Loucy (cell line): Measurements from ENCODE around the gene GNAT1.
A peak's percentile ranks its signal among the peaks of the same experiment; 100 is the strongest.

Source experiments
- H2AFZ ChIP-seq: fragments of 200-600 bp; sonication (generic); 2 replicates; pipeline ENCODE4 v1.6.0; 2016; ENCODE audit warnings: antibody characterized with exemption, mild to moderate bottlenecking, low read length, moderate library complexity
- H3F3A ChIP-seq: fragments of 200-600 bp; 2 replicates; pipeline ENCODE4 v1.6.0; 2016; ENCODE audit warnings: antibody characterized with exemption, low read depth, mild to moderate bottlenecking
- H3K27me3 ChIP-seq: fragments of 200-600 bp; sonication (generic); 2 replicates; pipeline ENCODE4 v1.6.1; 2014; ENCODE audit warnings: low read length, mild to moderate bottlenecking; ENCODE audit not compliant: insufficient read depth, poor library complexity, severe bottlenecking
- H3K36me3 ChIP-seq: fragments of 200-600 bp; sonication (generic); 2 replicates; pipeline ENCODE4 v1.6.1; 2016; ENCODE audit warnings: low read length; ENCODE audit not compliant: insufficient read depth
- H3K4me1 ChIP-seq: fragments of 200-600 bp; sonication (generic); 2 replicates; pipeline ENCODE4 v1.5.1; 2014; ENCODE audit warnings: low read length, mild to moderate bottlenecking; ENCODE audit not compliant: insufficient read depth, poor library complexity, severe bottlenecking
- H3K4me2 ChIP-seq: fragments of 200-600 bp; sonication (generic); 2 replicates; pipeline ENCODE4 v1.6.0; 2014; ENCODE audit warnings: antibody characterized with exemption, low read length, low read depth, mild to moderate bottlenecking; ENCODE audit not compliant: poor library complexity, severe bottlenecking
- H3K4me3 ChIP-seq: fragments of 200-600 bp; sonication (generic); 2 replicates; pipeline ENCODE4 v1.5.1; 2014; ENCODE audit warnings: low read length, mild to moderate bottlenecking, mixed read lengths; ENCODE audit not compliant: poor library complexity, severe bottlenecking
- H3K79me2 ChIP-seq: fragments of 200-600 bp; sonication (generic); 2 replicates; pipeline ENCODE4 v1.6.1; 2014; ENCODE audit warnings: low read length; ENCODE audit not compliant: insufficient read depth
- H3K9ac ChIP-seq: fragments of 200-600 bp; sonication (generic); 2 replicates; pipeline ENCODE4 v1.6.0; 2014; ENCODE audit warnings: mild to moderate bottlenecking, low read depth, low read length, moderate library complexity; ENCODE audit not compliant: poor library complexity, severe bottlenecking
- H3K9me2 ChIP-seq: fragments of 200-600 bp; sonication (generic); replicated peaks from 2 replicates; pipeline ENCODE4 v1.6.1; 2016; ENCODE audit warnings: low read depth, low read length, mixed read lengths
- H3K9me3 ChIP-seq: fragments of 200-600 bp; sonication (generic); 2 replicates; pipeline ENCODE4 v1.6.1; 2014; ENCODE audit warnings: mild to moderate bottlenecking, antibody characterized with exemption, low read length, low read depth; ENCODE audit not compliant: insufficient read depth
- H4K20me1 ChIP-seq: fragments of 200-600 bp; sonication (generic); 2 replicates; pipeline ENCODE4 v1.6.0; 2014; ENCODE audit warnings: antibody characterized with exemption, low read length, mild to moderate bottlenecking; ENCODE audit not compliant: insufficient read depth, poor library complexity, severe bottlenecking
- EZH2phosphoT487 ChIP-seq: fragments of 200-600 bp; IDR thresholded peaks from 2 replicates; pipeline ENCODE4 v1.6.1; 2018; ENCODE audit warnings: antibody characterized with exemption, mild to moderate bottlenecking, moderate library complexity, borderline replicate concordance
- TF ChIP-seq, protein P1 (sequence below): fragments of 200-600 bp; sonication (generic); conservative IDR thresholded peaks from 2 replicates; pipeline ENCODE4 v1.5.1; 2014; ENCODE audit warnings: mild to moderate bottlenecking, antibody characterized with exemption, low read length

The GNAT1 gene

DNA sequence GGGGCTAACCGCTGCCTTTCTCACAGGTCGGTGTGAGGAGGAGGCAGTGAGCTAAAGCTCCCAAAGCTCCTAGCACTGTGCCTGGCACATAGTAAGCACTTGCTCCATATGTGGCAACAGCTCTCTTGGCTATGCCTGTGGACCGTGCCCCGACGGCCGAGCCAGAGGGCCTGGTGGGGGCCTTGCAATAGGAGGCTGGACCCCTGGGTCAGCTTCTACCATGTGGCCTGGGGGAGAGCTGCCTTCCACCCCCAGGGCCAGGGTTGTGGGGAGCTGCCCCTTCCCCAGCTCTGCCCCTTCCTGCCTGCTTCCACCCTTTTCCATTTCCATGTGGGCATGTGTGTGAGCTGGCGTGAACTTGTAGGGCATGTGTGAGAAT, 16.9 kb upstream of the GNAT1 start:
- no peak overlapping the region for H3K4me2 ChIP-seq
- no peak overlapping the region for H2AFZ ChIP-seq
- no peak overlapping the region for H3K4me3 ChIP-seq
- no peaks in the 10 kb centered on the region for H3K79me2 ChIP-seq
- no peaks in the 10 kb centered on the region for H3K9me3 ChIP-seq
- no peaks in the 10 kb centered on the region for H3F3A ChIP-seq
- no peaks in the 10 kb centered on the region for H4K20me1 ChIP-seq
- H3K9me2 ChIP-seq: no peaks in the 10 kb centered on the region
- H3K9ac ChIP-seq: no peak overlapping the region
- TF ChIP-seq, protein P1, sequence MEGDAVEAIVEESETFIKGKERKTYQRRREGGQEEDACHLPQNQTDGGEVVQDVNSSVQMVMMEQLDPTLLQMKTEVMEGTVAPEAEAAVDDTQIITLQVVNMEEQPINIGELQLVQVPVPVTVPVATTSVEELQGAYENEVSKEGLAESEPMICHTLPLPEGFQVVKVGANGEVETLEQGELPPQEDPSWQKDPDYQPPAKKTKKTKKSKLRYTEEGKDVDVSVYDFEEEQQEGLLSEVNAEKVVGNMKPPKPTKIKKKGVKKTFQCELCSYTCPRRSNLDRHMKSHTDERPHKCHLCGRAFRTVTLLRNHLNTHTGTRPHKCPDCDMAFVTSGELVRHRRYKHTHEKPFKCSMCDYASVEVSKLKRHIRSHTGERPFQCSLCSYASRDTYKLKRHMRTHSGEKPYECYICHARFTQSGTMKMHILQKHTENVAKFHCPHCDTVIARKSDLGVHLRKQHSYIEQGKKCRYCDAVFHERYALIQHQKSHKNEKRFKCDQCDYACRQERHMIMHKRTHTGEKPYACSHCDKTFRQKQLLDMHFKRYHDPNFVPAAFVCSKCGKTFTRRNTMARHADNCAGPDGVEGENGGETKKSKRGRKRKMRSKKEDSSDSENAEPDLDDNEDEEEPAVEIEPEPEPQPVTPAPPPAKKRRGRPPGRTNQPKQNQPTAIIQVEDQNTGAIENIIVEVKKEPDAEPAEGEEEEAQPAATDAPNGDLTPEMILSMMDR: no peak
- TF ChIP-seq EZH2phosphoT487: no peak
- H3K36me3 ChIP-seq: no peaks in the 10 kb centered on the region
- H3K4me1 ChIP-seq: peaks cover 5% of the 10 kb centered on the region
- no peaks in the 10 kb centered on the region for H3K27me3 ChIP-seq

- Histone ChIP-seq H3K9me2 (no peaks in the 10 kb centered on the region), H3K79me2 (no peaks in the 10 kb centered on the region), H4K20me1 (no peaks in the 10 kb centered on the region), H3F3A (no peaks in the 10 kb centered on the region), H3K27me3 (no peaks in the 10 kb centered on the region), H3K9ac (no peak overlapping the region), H3K4me2 (no peak overlapping the region), H3K9me3 (no peaks in the 10 kb centered on the region), H3K36me3 (no peaks in the 10 kb centered on the region), H3K4me1 (peaks cover 5% of the 10 kb centered on the region), H2AFZ (no peak overlapping the region), H3K4me3 (no peak overlapping the region)
- no peak for TF ChIP-seq EZH2phosphoT487
- TF ChIP-seq, protein P1: peak; percentile 26; the same call in 1 of the 2 replicates
Measured at GRCh38 chr3:50174947-50175524, 16.4 kb upstream of the GNAT1 start.

- H3F3A ChIP-seq: no peaks in the 10 kb centered on the region
Measured at GRCh38 chr3:50177346-50177745, 14.1 kb upstream of the GNAT1 start.

More at GRCh38 chr3:50177346-50177745, 14.1 kb upstream of the GNAT1 start:
- Histone ChIP-seq H3K4me1 (peaks cover 5% of the 10 kb centered on the region), H3K9me3 (no peaks in the 10 kb centered on the region), H3K9me2 (no peaks in the 10 kb centered on the region), H3K4me2 (no peak overlapping the region), H3K79me2 (no peaks in the 10 kb centered on the region), H3K36me3 (no peaks in the 10 kb centered on the region), H3K27me3 (no peaks in the 10 kb centered on the region), H3K4me3 (no peak overlapping the region), H3K9ac (no peak overlapping the region), H2AFZ (no peak overlapping the region), H4K20me1 (no peaks in the 10 kb centered on the region)
- TF ChIP-seq, protein P1: no peak
- no peak for TF ChIP-seq EZH2phosphoT487
